HG02973 (cell line): Measurements from ENCODE around the gene PRDM13.
A peak's percentile ranks its signal among the peaks of the same experiment; 100 is the strongest.
"Not testable (repeated sequence)": the region's sequence is repeated elsewhere in the genome, so short reads cannot be mapped to it uniquely, and the experiment has no call there.

Experiments used
- ATAC-seq: cut with Tn5 transposase; IDR thresholded peaks from one replicate; pipeline ENCODE4 v1.9.1; 2021; ENCODE audit warnings: moderate library complexity; ENCODE audit not compliant: unreplicated experiment

The PRDM13 gene

GRCh38 chr6:99606656-99607415 lies at the start of gene PRDM13:
TSS of gene PRDM13 (plus strand) at chr6:99606833. CDS start at chr6:99607035, 202 bp downstream.
- no peak for ATAC-seq

GRCh38 chr6:99559057-99559456 lies 47.6 kb upstream of the PRDM13 start:
- no peak for ATAC-seq

GRCh38 chr6:99560668-99561067 lies 46.0 kb upstream of the PRDM13 start:
- ATAC-seq: no peak

- no peak for ATAC-seq
Observed at GRCh38 chr6:99563056-99563723, 43.4 kb upstream of the PRDM13 start.

GRCh38 chr6:99568103-99568933 lies 38.3 kb upstream of the PRDM13 start, which contains the start of gene CCNC:
TSS of gene CCNC (minus strand) at chr6:99568660. CDS start at chr6:99568527, 133 bp downstream.
- peak; percentile 99 for ATAC-seq

- ATAC-seq: no peak
Observed at GRCh38 chr6:99573980-99574617, 32.5 kb upstream of the PRDM13 start.

GRCh38 chr6:99575544-99576227 lies 30.9 kb upstream of the PRDM13 start:
- ATAC-seq: no peak

GRCh38 chr6:99579781-99580180 lies 26.9 kb upstream of the PRDM13 start:
- no peak for ATAC-seq

- ATAC-seq: no peak
Observed at GRCh38 chr6:99587792-99588191, 18.8 kb upstream of the PRDM13 start.

- peak; percentile 92 for ATAC-seq
Observed at GRCh38 chr6:99588618-99589289, 17.9 kb upstream of the PRDM13 start.

GRCh38 chr6:99589290-99589672 lies 17.4 kb upstream of the PRDM13 start:
- peak; percentile 4 for ATAC-seq

- ATAC-seq: no peak
Observed at GRCh38 chr6:99589907-99590493, 16.6 kb upstream of the PRDM13 start.

GRCh38 chr6:99590728-99591672 lies 15.6 kb upstream of the PRDM13 start:
- no peak for ATAC-seq

- ATAC-seq: no peak
Observed at GRCh38 chr6:99591673-99592364, 14.8 kb upstream of the PRDM13 start.

GRCh38 chr6:99592900-99593299 lies 13.7 kb upstream of the PRDM13 start:
- no peak for ATAC-seq

GRCh38 chr6:99594696-99595095 lies 11.9 kb upstream of the PRDM13 start:
- ATAC-seq: not testable (repeated sequence)

- no peak for ATAC-seq
Observed at GRCh38 chr6:99602520-99603420, 3.9 kb upstream of the PRDM13 start.
